ENCODE measurements around the gene WDR6.
A peak's percentile ranks its signal among the peaks of the same experiment; 100 is the strongest.
"Not testable (repeated sequence)": the region's sequence is repeated elsewhere in the genome, so short reads cannot be mapped to it uniquely, and the experiment has no call there.

The WDR6 gene

GRCh38 chr3:48993834-48994233, 13.4 kb upstream of the WDR6 start:
- DNase-seq (ENCODE audit: low spot score), result no peak

GRCh38 chr3:48996640-48997039, 10.6 kb upstream of the WDR6 start:
- no peak for DNase-seq (ENCODE audit: low spot score)

GRCh38 chr3:48997102-48997635, 10.0 kb upstream of the WDR6 start:
- no peak for DNase-seq (ENCODE audit: low spot score)

- no peak for DNase-seq (ENCODE audit: low spot score)
These were observed 9.2 kb upstream of the WDR6 start for GRCh38 chr3:48997714-48998637.

GRCh38 chr3:48999085-48999858, 7.9 kb upstream of the WDR6 start:
- no peak for DNase-seq (ENCODE audit: low spot score)

- no peak for DNase-seq (ENCODE audit: low spot score)
These were observed 6.0 kb upstream of the WDR6 start for GRCh38 chr3:49001155-49001554.

GRCh38 chr3:49004352-49005302, 2.6 kb upstream of the WDR6 start:
- no peak for DNase-seq (ENCODE audit: low spot score)

- DNase-seq (ENCODE audit: low spot score), result no peak
These were observed 1.9 kb upstream of the WDR6 start for GRCh38 chr3:49005303-49005680.

- DNase-seq (ENCODE audit: low spot score), result no peak
These were observed 1.2 kb upstream of the WDR6 start for GRCh38 chr3:49005998-49006397.

GRCh38 chr3:49006408-49007067, 653 bp upstream of the WDR6 start:
- peak; percentile 79 for DNase-seq (ENCODE audit: low spot score)

- peak; percentile 91 for DNase-seq (ENCODE audit: low spot score)
These were observed 759 bp downstream of the WDR6 start for GRCh38 chr3:49007771-49008528.

- not testable (repeated sequence) for DNase-seq (ENCODE audit: low spot score)
These were observed 1.4 kb downstream of the WDR6 start for GRCh38 chr3:49008627-49009026.

GRCh38 chr3:49009396-49009795, 2.2 kb downstream of the WDR6 start:
- DNase-seq (ENCODE audit: low spot score), result no peak

GRCh38 chr3:49012441-49013017, 5.3 kb downstream of the WDR6 start:
- DNase-seq (ENCODE audit: low spot score), result no peak

GRCh38 chr3:49013113-49013737, 6.0 kb downstream of the WDR6 start:
- no peak for DNase-seq (ENCODE audit: low spot score)

- no peak for DNase-seq (ENCODE audit: low spot score)
These were observed 6.8 kb downstream of the WDR6 start for GRCh38 chr3:49013738-49014660.

- DNase-seq (ENCODE audit: low spot score), result no peak
These were observed 7.9 kb downstream of the WDR6 start for GRCh38 chr3:49015072-49015471.

GRCh38 chr3:49015765-49016164, 8.6 kb downstream of the WDR6 start:
- no peak for DNase-seq (ENCODE audit: low spot score)

All from left forelimb (tissue), 1 donor.